Fibroblast of gingiva (primary cell): Measurements from ENCODE around the gene PPP6R2.

Experiments used
- DNase-seq: peaks from one replicate; pipeline ENCODE4 v3.0.0-alpha.2; 2011; ENCODE audit warnings: low read depth

PPP6R2 gene

DNA sequence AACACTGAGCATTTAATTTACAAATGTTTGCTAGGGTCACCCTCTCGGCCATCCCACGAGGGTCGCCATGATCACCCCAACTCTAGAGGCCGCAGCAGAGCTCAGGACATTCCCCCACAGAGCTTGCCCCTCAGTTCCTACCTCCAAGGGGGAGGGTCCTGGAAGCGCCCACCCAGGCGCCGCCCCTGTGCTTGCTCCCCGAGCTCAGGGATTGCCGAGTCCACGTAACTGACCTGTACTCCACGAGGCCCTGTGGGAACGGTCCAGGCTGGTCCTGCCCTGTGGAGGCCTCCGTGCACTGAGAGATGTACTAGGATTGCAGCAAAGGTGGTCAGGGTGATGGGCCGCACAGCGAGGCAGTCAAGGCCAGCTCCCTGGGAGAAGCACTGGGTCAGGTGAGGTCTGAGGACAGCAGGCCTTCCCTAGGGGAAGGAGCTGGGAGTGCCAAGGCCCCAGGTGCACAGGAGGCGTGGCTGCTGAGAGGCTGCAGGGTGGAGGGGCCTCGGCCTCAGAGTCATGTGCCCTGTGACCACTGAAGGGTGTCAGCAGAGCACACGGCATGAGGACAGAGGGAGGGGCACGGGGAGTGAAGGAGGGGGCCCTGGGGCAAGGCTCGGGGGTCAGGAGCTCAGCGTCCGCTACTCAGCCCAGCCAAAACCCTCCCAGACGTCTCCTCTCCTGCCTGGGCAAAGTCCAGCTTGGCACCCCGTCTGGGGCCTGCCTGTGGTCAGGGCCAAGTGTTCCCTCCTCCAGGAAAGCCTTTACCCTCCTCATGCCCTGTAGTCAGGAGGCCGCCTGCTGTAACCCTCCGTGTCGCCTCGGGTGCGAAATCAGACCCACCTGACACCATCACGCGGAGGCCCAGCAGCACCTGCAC, 141.1 kb downstream of the PPP6R2 start:
- no peak for DNase-seq

DNA sequence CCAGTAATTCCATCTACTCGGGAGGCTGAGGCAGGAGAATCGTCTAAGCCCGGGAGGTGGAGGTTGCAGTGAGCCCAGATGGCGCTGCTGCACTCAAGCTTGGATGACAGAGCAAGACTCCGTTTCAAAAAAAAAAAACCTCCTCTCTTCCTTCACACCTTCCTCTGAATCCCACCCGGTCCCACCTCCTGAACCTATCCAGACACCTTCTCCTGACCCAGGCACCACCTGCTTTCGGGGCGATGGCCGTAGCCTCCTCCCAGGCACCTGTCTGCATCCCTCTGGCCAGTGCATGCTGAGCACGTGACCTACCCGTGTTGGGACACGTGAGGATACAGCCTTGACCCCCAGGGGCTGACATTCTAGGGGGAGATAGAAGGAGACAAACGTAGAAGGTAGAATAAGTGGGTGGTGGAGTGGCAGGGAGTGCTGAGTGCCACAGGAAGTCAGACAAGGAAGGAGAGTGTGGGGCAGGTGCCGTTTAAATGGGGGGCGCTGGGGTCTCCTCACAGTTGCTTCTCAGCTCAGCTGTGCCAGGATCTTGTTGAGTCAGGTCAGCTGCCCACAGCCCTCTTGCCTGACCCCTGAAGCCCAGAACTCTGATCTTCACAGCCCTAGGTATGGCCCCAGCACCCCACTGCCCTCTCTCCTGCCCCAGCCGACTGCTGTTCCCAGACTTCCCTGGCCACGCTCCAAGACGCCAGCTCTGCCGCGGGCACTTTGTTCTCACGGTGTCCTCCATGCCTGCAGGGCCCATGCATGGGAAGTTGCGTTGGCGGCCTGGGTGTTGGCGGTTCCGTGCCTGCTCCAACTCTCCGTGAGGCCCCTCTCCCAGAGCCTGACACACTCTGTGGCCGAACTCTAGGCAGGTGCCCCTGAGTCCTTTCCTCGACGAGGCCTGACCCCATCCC, 142.3 kb downstream of the PPP6R2 start:
- DNase-seq, result no peak

DNA sequence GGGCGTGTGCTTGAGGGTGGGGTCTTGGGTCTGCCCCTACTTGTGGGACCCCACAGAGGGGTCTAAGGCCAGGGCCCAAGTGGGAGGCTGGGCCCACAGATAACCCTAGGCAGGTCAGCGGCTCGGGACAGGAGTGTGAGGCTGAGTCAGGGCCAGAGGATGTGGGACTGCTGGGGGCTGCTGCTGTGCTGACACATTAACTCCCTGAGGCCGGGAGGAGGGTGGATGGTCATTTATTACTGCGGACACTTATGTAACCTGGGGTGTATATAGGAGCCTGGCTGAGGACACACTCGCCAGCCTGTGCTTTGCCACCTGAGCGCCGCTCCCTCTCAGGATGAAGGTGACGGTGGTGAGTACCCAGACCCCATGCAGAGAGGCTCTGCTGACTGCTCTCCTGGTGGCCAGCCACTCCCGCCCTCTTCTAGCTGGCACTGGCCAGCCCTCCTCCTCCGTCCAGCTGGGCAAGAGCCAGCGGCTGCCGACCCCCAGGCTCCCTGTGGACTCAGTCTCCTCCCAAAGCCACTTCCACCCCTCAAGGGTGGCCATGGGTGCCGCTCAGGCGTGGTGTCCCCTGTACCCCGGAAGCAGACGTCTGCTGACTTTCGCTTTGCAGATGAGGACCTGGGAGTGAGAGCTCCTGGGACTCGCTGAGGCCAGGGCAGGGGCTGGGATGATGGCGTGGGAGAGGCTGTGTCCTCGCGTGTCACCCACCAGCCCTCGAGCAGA, 143.6 kb downstream of the PPP6R2 start, which contains the start of gene MIOX:
MIOX (plus strand) TSS at position 299 of the 729 bp plus-strand sequence; CDS start at position 338, 39 bp downstream.
- DNase-seq, result no peak

DNA sequence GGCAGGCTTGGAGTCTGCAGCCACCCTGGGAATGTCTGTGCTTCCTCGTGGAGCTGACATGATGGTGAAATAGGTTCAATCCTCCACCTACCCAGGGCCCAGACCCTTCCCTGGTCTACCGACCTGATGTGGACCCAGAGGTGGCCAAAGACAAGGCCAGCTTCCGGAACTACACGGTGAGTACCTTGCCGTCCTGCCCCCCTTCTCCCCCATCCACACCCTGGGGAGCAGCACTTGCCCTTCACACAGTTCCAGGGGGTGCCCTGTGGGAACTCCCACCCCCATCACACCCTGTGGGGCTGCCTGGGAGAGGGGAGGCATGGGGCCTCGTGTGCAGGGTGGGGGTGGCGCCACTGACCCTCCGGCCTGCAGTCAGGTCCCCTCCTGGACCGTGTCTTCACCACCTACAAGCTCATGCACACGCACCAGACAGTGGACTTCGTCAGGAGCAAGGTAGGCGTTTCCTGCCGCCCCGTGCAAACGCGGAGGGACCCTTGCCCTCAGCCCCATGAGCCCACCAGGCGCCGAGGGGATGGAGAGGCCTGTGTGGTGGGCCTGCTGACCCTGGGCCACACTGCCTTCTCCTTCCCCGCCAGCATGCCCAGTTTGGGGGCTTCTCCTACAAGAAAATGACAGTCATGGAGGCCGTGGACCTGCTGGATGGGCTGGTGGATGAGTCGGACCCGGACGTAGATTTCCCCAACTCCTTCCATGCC, 144.3 kb downstream of the PPP6R2 start:
- DNase-seq, result no peak

DNA sequence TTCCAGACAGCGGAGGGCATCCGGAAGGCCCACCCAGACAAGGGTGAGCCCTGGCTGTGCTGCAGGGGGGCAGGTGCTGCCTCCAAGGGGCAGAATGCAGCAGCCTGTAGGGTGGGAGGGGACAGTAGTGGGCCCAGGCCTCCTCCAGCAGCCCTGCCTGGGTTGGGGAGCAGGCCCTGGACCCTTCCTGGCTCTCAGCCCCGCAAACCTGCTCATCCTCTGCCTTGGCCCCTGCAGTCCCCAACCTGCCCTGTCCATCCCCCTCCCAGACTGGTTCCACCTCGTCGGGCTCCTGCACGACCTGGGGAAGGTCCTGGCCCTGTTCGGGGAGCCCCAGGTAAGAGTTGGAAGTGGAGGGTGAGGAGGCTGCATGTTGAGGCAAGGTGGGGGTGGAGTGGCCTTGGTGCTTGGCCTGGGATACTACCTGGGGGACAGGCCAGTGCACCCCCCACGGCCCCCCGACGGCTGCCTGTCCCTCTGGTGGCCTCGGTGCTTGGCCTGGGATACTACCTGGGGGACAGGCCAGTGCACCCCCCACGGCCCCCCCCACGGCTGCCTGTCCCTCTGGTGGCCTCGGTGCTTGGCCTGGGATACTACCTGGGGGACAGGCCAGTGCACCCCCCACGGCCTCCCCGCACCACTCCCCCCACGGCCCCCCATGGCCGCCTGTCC, 145.0 kb downstream of the PPP6R2 start:
- DNase-seq, result no peak

DNA sequence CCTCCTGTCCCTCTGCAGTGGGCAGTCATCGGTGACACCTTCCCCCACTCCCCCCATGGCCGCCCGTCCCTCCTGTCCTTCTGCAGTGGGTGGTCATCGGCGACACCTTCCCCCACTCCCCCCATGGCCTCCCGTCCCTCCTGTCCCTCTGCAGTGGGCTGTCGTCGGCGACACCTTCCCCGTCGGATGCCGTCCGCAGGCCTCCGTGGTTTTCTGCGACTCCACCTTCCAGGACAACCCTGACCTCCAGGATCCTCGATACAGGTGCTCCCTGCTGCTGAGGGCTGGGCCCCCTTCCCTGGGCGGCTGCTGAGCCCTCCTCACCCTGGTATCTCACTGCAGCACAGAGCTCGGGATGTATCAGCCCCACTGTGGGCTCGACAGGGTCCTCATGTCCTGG, 145.8 kb downstream of the PPP6R2 start:
- no peak for DNase-seq

DNA sequence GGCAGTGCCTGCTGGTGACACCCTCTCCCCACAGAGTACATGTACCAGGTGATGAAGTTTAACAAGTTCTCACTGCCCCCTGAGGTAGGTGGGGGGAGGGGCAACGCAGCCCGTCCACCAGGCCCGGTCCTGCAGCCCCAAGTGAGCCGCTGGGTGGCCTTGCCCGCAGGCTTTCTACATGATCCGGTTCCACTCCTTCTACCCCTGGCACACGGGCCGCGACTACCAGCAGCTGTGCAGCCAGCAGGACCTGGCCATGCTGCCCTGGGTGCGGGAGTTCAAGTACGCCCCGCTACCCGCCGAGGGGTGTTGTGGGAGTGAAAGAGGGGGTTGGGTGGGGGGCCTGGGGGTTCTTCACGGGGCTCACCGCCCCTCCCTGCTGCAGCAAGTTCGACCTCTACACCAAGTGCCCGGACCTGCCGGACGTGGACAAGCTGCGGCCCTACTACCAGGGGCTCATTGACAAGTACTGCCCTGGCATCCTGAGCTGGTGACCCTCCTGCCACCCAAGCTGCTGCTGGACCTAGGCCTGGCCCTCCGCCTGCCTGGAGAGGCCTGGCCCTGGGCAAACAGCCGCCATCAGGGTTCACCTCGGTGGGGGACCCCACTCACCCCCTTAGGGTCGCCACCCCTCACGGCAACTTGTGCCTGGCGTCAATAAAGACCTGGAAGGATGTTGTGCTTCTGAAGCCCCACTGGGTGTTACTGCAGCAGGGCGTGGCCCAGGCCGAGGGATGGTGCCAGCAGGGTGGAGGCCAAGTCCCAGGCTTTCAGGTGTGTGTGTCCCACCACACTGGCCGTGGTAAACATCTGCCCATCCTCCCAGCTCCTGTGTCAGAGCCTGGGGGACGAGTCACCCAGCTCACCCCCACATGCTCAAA, 146.5 kb downstream of the PPP6R2 start:
- no peak for DNase-seq

DNA sequence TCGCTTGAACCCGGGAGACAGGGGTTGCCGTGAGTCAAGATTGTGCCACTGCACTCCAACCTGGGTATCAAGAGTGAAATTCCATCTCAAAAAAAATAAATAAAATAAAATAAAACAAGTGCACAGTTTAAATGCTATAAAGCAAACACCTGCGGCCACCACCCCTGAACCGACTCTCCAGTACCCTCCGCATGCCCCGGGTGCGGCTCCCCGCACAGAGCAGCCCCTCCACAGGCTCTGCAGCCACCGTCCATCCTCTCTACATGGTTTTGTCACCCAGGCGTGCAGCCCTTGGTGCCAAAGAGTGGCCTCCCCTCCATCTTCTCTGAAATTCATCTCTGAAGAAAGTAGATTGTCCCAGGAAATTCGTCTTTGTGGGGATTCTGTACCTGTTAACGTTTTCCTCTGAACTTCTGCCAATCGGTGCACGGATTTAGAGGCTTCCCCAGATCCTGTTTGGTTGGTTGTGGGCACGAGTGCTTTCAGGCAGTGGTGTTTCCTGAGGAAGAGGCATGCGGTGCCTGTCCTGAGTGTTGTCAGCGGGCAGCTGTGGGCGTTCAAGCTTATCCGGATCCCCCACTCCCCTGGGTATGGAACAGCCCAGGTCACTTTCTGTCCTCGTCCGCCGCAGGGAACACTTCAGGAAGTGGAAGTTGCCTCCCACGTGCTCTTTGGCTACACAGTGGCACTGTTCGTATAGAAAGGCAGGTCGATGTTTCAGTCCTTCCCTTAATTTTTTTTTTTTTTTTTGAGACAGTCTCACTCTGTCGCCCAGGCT, 147.6 kb downstream of the PPP6R2 start:
- no peak for DNase-seq
